Thoracic aorta (tissue), 2 donors: Measurements from ENCODE around the gene VWA3B. TPM values are rescaled to one million over a fixed set of nuclear protein-coding genes. Genes with fewer than 3 reads are reported as not detected.

Experiments used
- ATAC-seq: fragments of 150-250 bp; one replicate; pipeline ENCODE4 v1.8.0; 2017; ENCODE audit warnings: low read depth; ENCODE audit not compliant: insufficient number of reproducible peaks, low FRiP score
- DNase-seq: peaks from one replicate; pipeline ENCODE4 v3.0.0-alpha.2; 2020; ENCODE audit warnings: low spot score
- H3K27ac ChIP-seq, 2 donors: fragments of 200-600 bp; sonication (generic); 1 replicate in 1 of 2; 2 replicates in 1 of 2; pipeline ENCODE4 v1.5.1; 2016; ENCODE audit warnings: mild to moderate bottlenecking in 2 of 2, moderate library complexity in 2 of 2
- H3K27me3 ChIP-seq: fragments of 200-600 bp; sonication (generic); replicated peaks from 2 replicates; pipeline ENCODE4 v1.6.0; 2016; ENCODE audit warnings: mild to moderate bottlenecking; ENCODE audit not compliant: insufficient read depth
- H3K36me3 ChIP-seq: fragments of 200-600 bp; sonication (generic); one replicate; pipeline ENCODE4 v1.5.1; 2016
- H3K4me1 ChIP-seq, 2 donors: fragments of 200-600 bp; sonication (generic); 1 replicate in 1 of 2; 2 replicates in 1 of 2; pipeline versions ENCODE4 v1.5.1 to v1.6.0; 2016; ENCODE audit warnings: low read depth in 2 of 2, mild to moderate bottlenecking in 1 of 2; ENCODE audit not compliant: control insufficient read depth in 1 of 2
- H3K4me3 ChIP-seq: fragments of 200-600 bp; sonication (generic); 2 replicates; pipeline ENCODE4 v1.5.1; 2016; ENCODE audit warnings: mild to moderate bottlenecking
- H3K9me3 ChIP-seq: fragments of 200-600 bp; sonication (generic); 2 replicates; pipeline ENCODE4 v1.5.1; 2016
- total RNA-seq, 2 donors: library from RNA; depleted of rRNA; stranded (reverse); fragments of >200 nt; gene quantifications; one replicate each; pipeline versions ENCODE4 v1.1.0 to v1.2.3, GENCODE V29; 2016
- TF ChIP-seq, protein P1 (sequence below): fragments of 200-600 bp; sonication (generic); IDR thresholded peaks from one replicate; pipeline ENCODE4 v1.5.1; 2019; ENCODE audit warnings: antibody characterized with exemption

The VWA3B gene
- total RNA-seq, 2 donors from 2014 or later, result 0.27 TPM; not detected in 1

DNA sequence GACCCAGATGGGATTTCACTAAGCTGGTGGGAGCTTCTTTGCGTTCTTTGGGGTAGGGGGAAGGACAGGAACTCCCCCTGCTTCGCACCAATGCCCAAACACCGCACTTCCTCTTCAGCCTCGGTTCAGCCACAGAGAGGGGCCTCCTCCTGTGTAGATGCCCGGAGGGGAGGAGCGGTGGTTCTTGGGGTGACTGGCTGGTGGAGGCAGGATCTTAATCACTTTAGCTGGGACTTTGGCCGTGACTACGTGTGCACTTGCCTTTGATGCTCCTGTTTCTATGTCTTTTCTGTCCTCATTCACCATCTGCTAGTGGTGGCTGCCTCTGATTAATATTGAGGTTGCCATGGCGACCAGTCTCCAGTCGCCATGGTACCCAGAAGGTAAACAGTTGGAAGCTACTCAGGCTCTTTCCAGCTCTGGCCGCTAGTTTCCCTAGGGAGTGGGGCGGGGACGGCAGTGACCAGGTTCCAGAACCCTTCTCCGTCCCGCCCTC is 261.1 kb downstream of the VWA3B start:
- peaks cover 3 to 12% of the 10 kb centered on the region in 2 donors for H3K4me1 ChIP-seq
- DNase-seq (no peak), ATAC-seq (no peak)
- no peaks in the 10 kb centered on the region for H3K36me3 ChIP-seq
- H3K27ac ChIP-seq, result no peak overlapping the region
- no peak overlapping the region for H3K4me3 ChIP-seq
- H3K9me3 ChIP-seq, result no peaks in the 10 kb centered on the region
- H3K27me3 ChIP-seq, result peaks cover 7% of the 10 kb centered on the region
- TF ChIP-seq, protein P1, sequence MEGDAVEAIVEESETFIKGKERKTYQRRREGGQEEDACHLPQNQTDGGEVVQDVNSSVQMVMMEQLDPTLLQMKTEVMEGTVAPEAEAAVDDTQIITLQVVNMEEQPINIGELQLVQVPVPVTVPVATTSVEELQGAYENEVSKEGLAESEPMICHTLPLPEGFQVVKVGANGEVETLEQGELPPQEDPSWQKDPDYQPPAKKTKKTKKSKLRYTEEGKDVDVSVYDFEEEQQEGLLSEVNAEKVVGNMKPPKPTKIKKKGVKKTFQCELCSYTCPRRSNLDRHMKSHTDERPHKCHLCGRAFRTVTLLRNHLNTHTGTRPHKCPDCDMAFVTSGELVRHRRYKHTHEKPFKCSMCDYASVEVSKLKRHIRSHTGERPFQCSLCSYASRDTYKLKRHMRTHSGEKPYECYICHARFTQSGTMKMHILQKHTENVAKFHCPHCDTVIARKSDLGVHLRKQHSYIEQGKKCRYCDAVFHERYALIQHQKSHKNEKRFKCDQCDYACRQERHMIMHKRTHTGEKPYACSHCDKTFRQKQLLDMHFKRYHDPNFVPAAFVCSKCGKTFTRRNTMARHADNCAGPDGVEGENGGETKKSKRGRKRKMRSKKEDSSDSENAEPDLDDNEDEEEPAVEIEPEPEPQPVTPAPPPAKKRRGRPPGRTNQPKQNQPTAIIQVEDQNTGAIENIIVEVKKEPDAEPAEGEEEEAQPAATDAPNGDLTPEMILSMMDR, result no peak

- H3K36me3 ChIP-seq, result no peaks in the 10 kb centered on the region
- H3K27me3 ChIP-seq, result peaks cover 2% of the 10 kb centered on the region
- peaks cover 3 to 12% of the 10 kb centered on the region in 2 donors for H3K4me1 ChIP-seq
- H3K4me3 ChIP-seq, result no peak overlapping the region
- no peak for DNase-seq
- H3K27ac ChIP-seq, result no peak overlapping the region
- no peak for ATAC-seq
- H3K9me3 ChIP-seq, result no peaks in the 10 kb centered on the region
- TF ChIP-seq, protein P1, result no peak
Observed at GRCh38 chr2:98350411-98350810, 263.4 kb downstream of the VWA3B start.

DNA sequence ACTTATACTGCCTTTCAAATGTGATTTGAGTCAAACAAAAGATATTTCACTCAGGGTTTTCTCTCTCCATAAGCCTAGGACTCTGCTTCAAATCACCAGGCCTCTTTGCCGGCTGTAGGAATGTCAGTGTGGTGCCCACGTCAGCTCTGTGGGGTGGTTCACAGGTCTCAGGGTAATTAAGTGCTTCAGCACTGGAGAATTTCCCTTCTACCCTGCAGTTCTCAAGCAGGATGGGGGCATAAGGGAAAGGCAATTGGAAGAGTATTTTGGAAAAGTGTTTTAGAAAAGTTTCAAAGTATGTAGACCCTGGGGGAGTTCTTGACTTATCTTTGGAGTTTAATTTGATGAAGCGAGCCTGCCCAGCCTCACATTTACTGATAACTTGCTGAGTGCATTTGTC is 268.9 kb downstream of the VWA3B start:
- Histone ChIP-seq H3K36me3 (no peaks in the 10 kb centered on the region), H3K27ac (no peak overlapping the region), H3K4me1 (no peaks in the 10 kb centered on the region), H3K4me3 (no peak overlapping the region), H3K27me3 (no peaks in the 10 kb centered on the region), H3K9me3 (no peaks in the 10 kb centered on the region)
- TF ChIP-seq, protein P1, result no peak
- ATAC-seq, result no peak
- no peak for DNase-seq

GRCh38 chr2:98356729-98357128 is 269.8 kb downstream of the VWA3B start:
- no peaks in the 10 kb centered on the region for H3K9me3 ChIP-seq
- no peak for ATAC-seq
- no peaks in the 10 kb centered on the region for H3K4me1 ChIP-seq
- H3K27me3 ChIP-seq, result no peaks in the 10 kb centered on the region
- TF ChIP-seq, protein P1, result no peak
- no peaks in the 10 kb centered on the region for H3K36me3 ChIP-seq
- no peak for DNase-seq
- H3K4me3 ChIP-seq, result no peak overlapping the region
- H3K27ac ChIP-seq, result no peak overlapping the region

- TF ChIP-seq, protein P1, result no peak
- Histone ChIP-seq H3K27me3 (no peaks in the 10 kb centered on the region), H3K36me3 (no peaks in the 10 kb centered on the region), H3K9me3 (no peaks in the 10 kb centered on the region), H3K4me1 (no peaks in the 10 kb centered on the region), H3K27ac (no peak overlapping the region), H3K4me3 (no peak overlapping the region)
- DNase-seq, result no peak
- ATAC-seq, result no peak
Observed at GRCh38 chr2:98357849-98358248, 270.9 kb downstream of the VWA3B start.
